ENCODE measurements around the gene SIGLECL1. TPM values are rescaled to one million over a fixed set of nuclear protein-coding genes. Genes with fewer than 3 reads are reported as not detected.
"Not testable (repeated sequence)": the region's sequence is repeated elsewhere in the genome, so short reads cannot be mapped to it uniquely, and the experiment has no call there.

SIGLECL1 gene
- total RNA-seq, result not detected

- no peak for ATAC-seq
These were observed at the start of gene SIGLECL1 for GRCh38 chr19:51250786-51251467. TSS of gene SIGLECL1 (plus strand) at chr19:51251080. CDS start at chr19:51264073, 12,993 bp downstream.

GRCh38 chr19:51201712-51202111 lies 49.2 kb upstream of the SIGLECL1 start:
- ATAC-seq, result no peak

GRCh38 chr19:51203916-51204315 lies 47.0 kb upstream of the SIGLECL1 start:
- ATAC-seq, result no peak

GRCh38 chr19:51204321-51204720 lies 46.6 kb upstream of the SIGLECL1 start:
- ATAC-seq, result no peak

GRCh38 chr19:51207747-51208146 lies 43.1 kb upstream of the SIGLECL1 start:
- ATAC-seq, result no peak

GRCh38 chr19:51210191-51210784 lies 40.6 kb upstream of the SIGLECL1 start:
- ATAC-seq, result no peak

GRCh38 chr19:51210874-51211361 lies 40.0 kb upstream of the SIGLECL1 start:
- peak; percentile 11 for ATAC-seq

GRCh38 chr19:51211833-51212232 lies 39.0 kb upstream of the SIGLECL1 start:
- no peak for ATAC-seq

GRCh38 chr19:51219307-51219706 lies 31.6 kb upstream of the SIGLECL1 start:
- ATAC-seq, result no peak

- no peak for ATAC-seq
These were observed 30.9 kb upstream of the SIGLECL1 start for GRCh38 chr19:51219971-51220370.

GRCh38 chr19:51220996-51221395 lies 29.9 kb upstream of the SIGLECL1 start:
- ATAC-seq, result no peak

GRCh38 chr19:51224163-51224641 lies 26.7 kb upstream of the SIGLECL1 start:
- ATAC-seq, result no peak

GRCh38 chr19:51224898-51225393 lies 25.9 kb upstream of the SIGLECL1 start, which contains the start of gene CD33:
TSS of gene CD33 (plus strand) at chr19:51225080. CDS start at chr19:51225119, 39 bp downstream.
- ATAC-seq, result not testable (repeated sequence)

GRCh38 chr19:51226067-51226466 lies 24.8 kb upstream of the SIGLECL1 start:
- ATAC-seq, result no peak

GRCh38 chr19:51227326-51227725 lies 23.6 kb upstream of the SIGLECL1 start:
- no peak for ATAC-seq

- no peak for ATAC-seq
These were observed 22.9 kb upstream of the SIGLECL1 start for GRCh38 chr19:51227966-51228365.

GRCh38 chr19:51240866-51241265 lies 10.0 kb upstream of the SIGLECL1 start:
- ATAC-seq, result no peak

GRCh38 chr19:51242881-51243630 lies 7.8 kb upstream of the SIGLECL1 start:
- ATAC-seq, result no peak

- ATAC-seq, result no peak
These were observed 4.7 kb upstream of the SIGLECL1 start for GRCh38 chr19:51246164-51246552.

GRCh38 chr19:51247972-51248590 lies 2.8 kb upstream of the SIGLECL1 start:
- ATAC-seq, result no peak

GRCh38 chr19:51251468-51251820 lies 564 bp downstream of the SIGLECL1 start:
- ATAC-seq, result peak; percentile 45

GRCh38 chr19:51252306-51253079 lies 1.6 kb downstream of the SIGLECL1 start:
- ATAC-seq, result no peak
